GM13976 (cell line): ENCODE results near the gene GTF2F2.

Experiments
- DNase-seq: peaks from one replicate; pipeline ENCODE4 v3.0.0; 2012; ENCODE audit warnings: low spot score
- CTCF ChIP-seq: IDR thresholded peaks from 2 replicates; pipeline ENCODE4 v1.5.1; 2012; ENCODE audit warnings: borderline replicate concordance, mild to moderate bottlenecking; ENCODE audit not compliant: insufficient read depth; ENCODE audit errors: extremely low read depth, missing control alignments, control extremely low read depth
- in situ Hi-C: fragments of 300-500 bp; cut with MboI; formaldehyde crosslinking; loops from one replicate; pipeline ENCODE4 v1.12.0; 2022; ENCODE audit warnings: low sequenced_read_pairs, mixed read lengths, inconsistent platforms; ENCODE audit not compliant: unreplicated experiment

Gene GTF2F2

GRCh38 chr13:45119469-45119990 lies 780 bp upstream of the GTF2F2 start:
- no peak for TF ChIP-seq CTCF
- peak; percentile 60 for DNase-seq
- in situ Hi-C loops, result no loop called here

DNA sequence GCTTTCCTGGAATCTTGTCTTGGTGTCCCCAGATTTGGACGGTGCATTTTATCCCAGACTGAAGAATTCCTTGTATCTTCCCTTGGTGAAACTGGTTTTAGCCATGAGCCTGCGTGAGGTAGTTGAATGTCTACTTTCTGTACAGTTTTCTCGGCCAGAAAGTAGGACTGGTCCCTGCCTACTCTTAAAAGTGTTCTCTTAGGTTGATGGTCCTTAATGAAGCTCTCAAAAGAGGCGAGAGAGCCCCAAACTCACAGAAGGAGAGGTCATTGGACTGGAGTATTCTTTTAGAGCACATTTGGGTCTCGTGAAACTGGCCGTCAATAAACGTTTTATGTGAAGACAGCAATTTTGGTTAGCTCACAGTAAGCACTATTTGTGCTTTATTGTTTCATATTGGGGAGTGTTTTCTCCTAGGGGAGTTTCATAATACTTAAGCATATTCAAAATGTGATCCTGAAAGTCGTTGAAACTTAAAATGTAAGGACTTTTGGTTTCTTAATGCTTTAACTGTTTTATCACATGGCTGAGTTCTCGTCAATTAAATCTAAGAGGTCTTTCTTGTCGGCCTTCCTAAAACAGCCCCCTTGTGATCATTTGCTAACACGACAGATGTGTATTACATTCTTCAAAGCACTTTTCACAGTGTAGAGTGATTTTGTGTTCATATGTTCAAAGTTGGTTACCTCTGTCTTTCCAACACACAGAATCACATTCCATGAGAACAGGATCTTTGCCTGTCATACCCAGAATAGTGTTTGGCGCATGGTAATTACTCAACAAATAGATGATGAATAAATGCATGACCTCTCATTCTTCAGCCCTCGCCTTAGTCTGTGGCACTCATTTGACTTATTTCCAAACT lies 889 bp downstream of the GTF2F2 start:
- TF ChIP-seq CTCF, result no peak
- DNase-seq, result peak; percentile 21
- in situ Hi-C loops, result no loop called here

- in situ Hi-C loops, result no loop called here
- no peak for TF ChIP-seq CTCF
- DNase-seq, result no peak
Measured at GRCh38 chr13:45122941-45123340, 2.6 kb downstream of the GTF2F2 start.

- no peak for TF ChIP-seq CTCF
- peak; percentile 42 for DNase-seq
- in situ Hi-C loops, result no loop called here
Measured at GRCh38 chr13:45132369-45133064, 12.2 kb downstream of the GTF2F2 start.

GRCh38 chr13:45133396-45134118 lies 13.2 kb downstream of the GTF2F2 start:
- TF ChIP-seq CTCF, result no peak
- in situ Hi-C loops, result no loop called here

More at GRCh38 chr13:45133396-45134118, 13.2 kb downstream of the GTF2F2 start:
- no peak for DNase-seq
